ENCODE data around the gene CHCHD6.

- TF ChIP-seq POLR2A (IDR thresholded peaks at IDR 0.05; ENCODE audit: low read depth, low read length) (no peak), JUN (IDR thresholded peaks at IDR 0.05; ENCODE audit: borderline replicate concordance, insufficient read depth, insufficient read length, low read depth) (no peak), POLR2AphosphoS5 (IDR thresholded peaks at IDR 0.05; ENCODE audit: insufficient read depth, low read depth, low read length) (no peak), CTCF (IDR thresholded peaks at IDR 0.05; ENCODE audit: extremely low read depth in 1 of 2, insufficient read depth in 1 of 2, low read depth in 1 of 2, low read length in 2 of 2) (no peak), EZH2 (IDR thresholded peaks at IDR 0.05; ENCODE audit: borderline replicate concordance, low read depth, low read length, severe bottlenecking) (no peak), MYC (IDR thresholded peaks at IDR 0.05; ENCODE audit: low read depth, low read length) (no peak)
- TF ChIP-seq, protein P1, sequence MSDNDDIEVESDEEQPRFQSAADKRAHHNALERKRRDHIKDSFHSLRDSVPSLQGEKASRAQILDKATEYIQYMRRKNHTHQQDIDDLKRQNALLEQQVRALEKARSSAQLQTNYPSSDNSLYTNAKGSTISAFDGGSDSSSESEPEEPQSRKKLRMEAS (IDR thresholded peaks at IDR 0.05; ENCODE audit: insufficient read depth, insufficient read length), result no peak
Observed at GRCh38 chr3:126952983-126953660, 249.1 kb downstream of the CHCHD6 start.

Data from endothelial cell of umbilical vein (primary cell).